GM19099 (cell line): ENCODE measurements around the gene SLC35F3.

Source experiments
- POLR2A ChIP-seq: IDR thresholded peaks from 3 replicates; pipeline ENCODE4 v1.6.1; 2011; ENCODE audit warnings: low read depth; ENCODE audit not compliant: insufficient read length; ENCODE audit errors: extremely low read depth

Gene SLC35F3

DNA sequence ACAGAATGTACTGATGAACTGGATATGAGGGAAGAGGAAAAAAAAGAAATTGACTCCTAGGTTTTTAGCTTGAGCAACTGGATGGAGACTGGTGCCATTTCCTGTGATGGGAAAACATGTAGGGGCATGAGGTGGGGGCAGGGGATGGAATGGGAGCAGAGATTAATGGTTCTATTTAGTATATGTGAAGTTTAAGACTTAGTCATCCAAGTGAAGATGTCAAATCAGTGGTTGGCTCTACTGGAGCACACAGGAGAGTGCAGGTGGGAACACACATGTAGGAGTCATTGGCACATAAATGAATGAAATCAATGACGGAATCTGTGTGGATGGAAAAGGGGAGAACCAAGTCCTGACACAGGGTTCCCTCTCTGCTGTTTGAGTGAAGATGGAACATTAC, 244.3 kb downstream of the SLC35F3 start:
- TF ChIP-seq POLR2A, result no peak

GRCh38 chr1:234149217-234149616, 244.7 kb downstream of the SLC35F3 start:
- no peak for TF ChIP-seq POLR2A

DNA sequence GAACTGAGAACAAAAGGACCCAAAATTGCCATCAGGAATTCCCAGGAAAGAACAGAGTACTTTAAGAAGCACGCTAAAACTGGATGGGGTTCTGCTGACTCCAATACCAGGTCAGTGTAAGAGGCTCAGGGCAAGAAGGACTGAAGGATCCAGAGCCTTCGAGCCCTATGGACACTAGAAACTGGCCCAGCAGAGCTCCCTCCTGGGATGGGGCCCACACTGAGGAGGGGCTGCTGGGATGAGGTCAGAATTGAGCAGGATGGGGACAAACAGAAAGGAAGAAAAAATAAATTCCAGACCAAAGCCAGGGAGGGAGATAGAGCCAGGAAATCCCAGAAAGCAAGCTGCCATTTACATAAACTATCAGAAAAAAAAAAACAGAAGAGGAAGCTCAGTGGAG, 246.4 kb downstream of the SLC35F3 start:
- TF ChIP-seq POLR2A, result no peak

- no peak for TF ChIP-seq POLR2A
Observed at GRCh38 chr1:234154320-234155251, 250.1 kb downstream of the SLC35F3 start.

DNA sequence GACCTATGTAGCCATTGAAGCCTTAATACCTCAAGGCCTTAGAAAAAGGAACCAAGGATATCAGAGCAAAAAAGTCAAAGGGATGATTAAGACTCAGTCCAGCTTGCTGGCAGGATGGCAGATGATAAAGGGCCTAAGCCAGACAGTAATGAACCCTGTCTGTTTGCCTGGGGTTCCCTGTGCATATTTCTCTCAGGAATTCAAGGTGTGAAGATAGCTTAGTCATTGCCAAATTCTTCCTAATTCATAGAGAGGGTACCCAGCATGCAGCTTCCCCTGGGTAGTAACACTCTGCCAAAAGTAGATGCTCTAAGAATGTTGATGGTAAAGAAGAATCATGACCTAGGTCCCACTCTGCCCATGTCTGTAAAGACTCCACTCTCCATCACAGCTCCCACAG, 258.2 kb downstream of the SLC35F3 start:
- TF ChIP-seq POLR2A, result no peak

DNA sequence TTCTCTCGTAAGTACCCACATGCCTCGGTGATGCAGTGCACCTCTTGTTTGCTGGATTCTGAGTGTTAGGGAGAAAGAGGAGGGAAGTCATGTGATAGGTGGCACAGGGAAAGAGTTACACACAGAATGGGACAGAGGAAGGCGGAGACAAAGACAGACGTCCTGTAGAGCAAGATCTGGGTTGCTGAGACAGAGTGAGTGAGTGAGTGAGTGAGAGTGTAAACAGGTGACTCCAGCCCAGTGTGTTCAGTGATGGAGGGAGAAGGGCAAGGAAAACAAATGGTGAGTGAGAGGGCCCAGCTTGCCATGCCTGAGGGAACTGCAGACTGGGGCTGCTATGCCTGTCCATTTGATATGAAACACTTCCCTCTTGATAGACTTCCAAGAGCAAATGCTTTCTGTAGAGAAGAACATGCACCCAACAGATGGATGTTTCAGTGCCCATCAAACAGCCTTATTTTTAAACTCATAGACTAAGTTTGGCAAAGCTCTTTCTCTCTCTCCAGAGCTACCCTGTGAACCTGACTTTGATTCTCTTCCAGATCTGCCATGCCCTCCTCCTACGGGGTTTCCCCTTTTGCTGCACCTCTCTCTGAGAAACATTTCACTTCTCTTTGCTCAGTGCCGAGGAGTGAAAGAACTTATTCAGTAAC, 258.9 kb downstream of the SLC35F3 start:
- TF ChIP-seq POLR2A, result no peak

- no peak for TF ChIP-seq POLR2A
Observed at GRCh38 chr1:234164098-234164709, 259.7 kb downstream of the SLC35F3 start.

- no peak for TF ChIP-seq POLR2A
Observed at GRCh38 chr1:234168061-234168724, 263.7 kb downstream of the SLC35F3 start.

DNA sequence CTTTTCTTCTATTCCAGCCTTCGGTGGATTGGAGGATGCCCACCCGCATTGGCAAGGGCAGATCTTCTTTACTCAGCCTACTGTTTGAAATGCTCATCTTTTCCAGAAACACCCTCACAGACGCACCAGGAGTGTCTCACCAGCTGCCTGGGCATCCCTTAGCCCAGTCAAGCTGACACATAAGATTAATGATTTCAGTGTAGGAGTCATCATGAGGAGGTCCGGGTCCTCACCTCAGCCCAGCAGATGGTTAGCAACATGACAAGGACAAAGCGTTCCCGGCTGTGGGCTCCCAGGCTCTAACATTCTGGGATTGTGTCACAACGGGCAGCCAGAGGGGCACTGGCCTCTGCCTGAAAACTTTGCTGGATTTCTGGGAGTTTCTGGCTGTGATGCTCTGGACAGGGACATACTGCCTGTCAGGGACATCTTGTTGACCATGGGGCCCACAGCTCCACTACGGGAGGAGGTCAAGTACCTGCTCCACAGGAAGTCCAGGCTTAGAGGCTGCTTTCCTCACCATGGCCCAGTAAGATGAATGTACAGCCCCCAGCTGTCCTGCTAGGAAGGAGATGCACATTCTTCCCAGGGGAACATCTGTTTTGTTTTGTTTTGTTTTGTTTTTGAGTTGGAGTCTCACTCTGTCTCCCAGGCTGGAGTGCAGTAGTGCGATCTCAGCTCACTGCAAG, 264.8 kb downstream of the SLC35F3 start:
- TF ChIP-seq POLR2A, result no peak

DNA sequence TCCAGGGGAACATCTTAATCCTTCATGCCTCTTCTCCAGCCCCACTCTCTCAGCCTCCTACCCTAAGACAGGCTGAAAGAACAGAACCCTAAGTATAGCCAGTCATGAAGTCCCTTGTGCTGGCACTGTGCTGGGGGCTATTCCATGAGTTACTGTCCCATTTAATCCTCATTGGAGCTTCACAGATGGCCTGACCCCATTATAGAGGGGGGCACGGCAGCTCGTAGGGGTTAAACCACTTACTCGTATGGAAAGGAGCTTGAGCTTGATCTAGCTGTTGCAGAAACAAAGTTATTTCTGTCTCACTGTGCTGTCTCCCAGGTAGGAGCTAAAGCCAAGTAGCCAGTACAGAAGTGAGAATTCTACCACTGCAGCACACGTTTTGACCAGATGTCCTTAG, 265.6 kb downstream of the SLC35F3 start:
- TF ChIP-seq POLR2A, result no peak

- TF ChIP-seq POLR2A, result no peak
Observed at GRCh38 chr1:234170622-234171021, 266.1 kb downstream of the SLC35F3 start.

DNA sequence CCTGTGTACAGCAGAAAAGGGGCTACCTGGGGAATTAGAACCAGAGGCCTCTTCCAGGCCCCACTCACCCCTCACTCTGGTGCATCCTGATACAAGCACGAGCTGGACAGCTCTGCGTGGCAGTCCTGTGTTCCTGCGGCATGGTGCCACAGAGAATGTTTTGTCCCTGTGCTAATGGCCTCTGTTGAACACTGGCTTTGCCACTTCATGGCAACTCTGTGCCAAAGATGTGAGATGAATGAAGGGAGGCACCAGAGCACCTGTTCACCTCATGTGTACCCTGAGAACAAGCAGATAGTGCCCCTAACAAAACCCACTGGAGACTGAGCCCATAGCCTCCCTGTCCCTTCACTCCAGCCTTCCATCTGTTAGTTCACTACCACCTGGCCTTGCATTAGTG, 269.5 kb downstream of the SLC35F3 start:
- no peak for TF ChIP-seq POLR2A

- no peak for TF ChIP-seq POLR2A
Observed at GRCh38 chr1:234175363-234175762, 270.9 kb downstream of the SLC35F3 start.

GRCh38 chr1:234176000-234176399, 271.5 kb downstream of the SLC35F3 start:
- TF ChIP-seq POLR2A, result no peak

DNA sequence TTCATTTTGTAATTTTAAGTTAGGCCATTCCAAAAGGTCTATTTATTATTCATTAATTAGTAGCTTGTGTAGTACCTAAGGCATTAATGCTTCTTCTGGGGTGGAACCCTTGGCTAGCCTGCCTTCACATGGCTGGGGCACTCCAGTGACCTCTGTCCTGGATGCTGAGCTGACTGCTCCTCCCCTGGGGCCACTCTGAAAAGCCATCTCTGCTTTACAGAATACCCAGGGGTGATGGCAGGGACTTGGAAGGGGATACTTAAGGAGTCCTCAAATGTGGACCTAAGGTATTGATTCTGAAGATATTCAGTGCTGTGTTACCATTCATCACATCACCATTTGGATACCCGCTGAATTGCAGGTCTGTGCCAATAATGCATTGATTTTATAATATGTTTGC, 281.0 kb downstream of the SLC35F3 start:
- TF ChIP-seq POLR2A, result no peak
